ENCODE data around the gene LAMTOR2.
"Not testable (repeated sequence)": the region's sequence is repeated elsewhere in the genome, so short reads cannot be mapped to it uniquely, and the experiment has no call there.

The LAMTOR2 gene

GRCh38 chr1:156034991-156035390 lies 19.6 kb upstream of the LAMTOR2 start:
- H3K9me3 Mint-ChIP-seq, H3K27ac Mint-ChIP-seq, H3K27me3 Mint-ChIP-seq, H3K4me1 Mint-ChIP-seq, ATAC-seq, H3K4me3 Mint-ChIP-seq: not testable (repeated sequence)
- peaks cover 12% of the 10 kb centered on the region for H3K36me3 Mint-ChIP-seq

- no peaks in the 10 kb centered on the region for H3K27me3 Mint-ChIP-seq
- peaks cover 29% of the 10 kb centered on the region for H3K36me3 Mint-ChIP-seq
- H3K9me3 Mint-ChIP-seq = no peaks in the 10 kb centered on the region
- no peak for ATAC-seq
- no peak overlapping the region for H3K4me3 Mint-ChIP-seq
- H3K4me1 Mint-ChIP-seq = no peaks in the 10 kb centered on the region
- H3K27ac Mint-ChIP-seq = no peak overlapping the region
These were observed 11.8 kb upstream of the LAMTOR2 start for GRCh38 chr1:156042828-156043227.

DNA sequence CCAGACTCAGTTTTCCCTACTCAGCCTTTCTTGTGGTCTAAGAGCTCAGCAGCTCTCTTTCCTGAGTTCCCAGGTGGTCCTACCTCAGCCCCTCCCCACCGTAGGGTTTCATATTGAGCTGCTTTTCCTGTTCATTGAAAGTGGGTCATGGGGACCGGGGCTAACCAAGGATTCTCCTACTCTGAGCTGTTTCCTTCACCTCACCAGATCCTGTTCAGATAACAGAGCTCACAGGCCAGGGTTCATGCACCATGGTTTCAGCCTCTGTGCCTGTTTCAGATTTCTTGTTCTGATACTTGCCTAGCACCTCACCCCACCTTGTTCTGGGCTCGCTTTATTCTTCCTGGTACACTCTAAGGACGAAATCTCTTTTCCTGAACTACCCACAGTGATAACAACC lies 9.5 kb upstream of the LAMTOR2 start:
- Mint-ChIP-seq H3K27ac (no peak overlapping the region), H3K4me3 (no peak overlapping the region), H3K4me1 (no peaks in the 10 kb centered on the region), H3K36me3 (peaks cover 45% of the 10 kb centered on the region), H3K27me3 (no peaks in the 10 kb centered on the region), H3K9me3 (no peaks in the 10 kb centered on the region)
- ATAC-seq = no peak

DNA sequence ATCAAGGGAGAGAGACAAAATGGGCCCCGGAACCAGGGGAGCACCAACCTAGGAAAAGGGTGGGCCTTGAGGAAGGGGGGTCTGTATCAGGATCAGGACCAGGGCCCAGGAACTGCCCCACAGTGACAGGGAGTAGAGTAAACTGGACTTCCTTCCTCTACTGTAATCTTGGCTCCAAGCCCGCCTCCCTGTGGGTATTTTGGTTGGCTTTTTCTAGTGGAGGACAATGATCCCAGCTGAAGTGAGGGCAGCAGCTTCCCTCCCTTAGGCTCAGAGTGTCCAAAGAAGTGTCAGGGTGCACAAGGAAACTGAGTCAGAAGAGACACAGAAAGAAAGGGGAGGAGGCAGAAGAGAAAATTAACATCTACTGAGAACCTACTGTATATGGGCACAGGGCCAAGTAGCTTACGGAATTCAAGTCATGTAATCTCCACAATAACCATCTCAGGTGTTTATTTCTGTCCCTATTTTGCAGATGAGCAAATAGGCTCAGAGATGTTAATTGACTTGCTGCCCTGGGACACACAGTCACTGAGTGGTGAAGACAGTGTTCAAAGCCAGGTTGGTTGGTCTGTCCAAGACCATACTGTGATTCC lies 5.8 kb upstream of the LAMTOR2 start:
- ATAC-seq = no peak
- H3K27ac Mint-ChIP-seq = no peak overlapping the region
- H3K4me1 Mint-ChIP-seq = peaks cover 21% of the 10 kb centered on the region
- H3K27me3 Mint-ChIP-seq = no peaks in the 10 kb centered on the region
- no peak overlapping the region for H3K4me3 Mint-ChIP-seq
- H3K36me3 Mint-ChIP-seq = peaks cover 32% of the 10 kb centered on the region
- H3K9me3 Mint-ChIP-seq = no peaks in the 10 kb centered on the region

DNA sequence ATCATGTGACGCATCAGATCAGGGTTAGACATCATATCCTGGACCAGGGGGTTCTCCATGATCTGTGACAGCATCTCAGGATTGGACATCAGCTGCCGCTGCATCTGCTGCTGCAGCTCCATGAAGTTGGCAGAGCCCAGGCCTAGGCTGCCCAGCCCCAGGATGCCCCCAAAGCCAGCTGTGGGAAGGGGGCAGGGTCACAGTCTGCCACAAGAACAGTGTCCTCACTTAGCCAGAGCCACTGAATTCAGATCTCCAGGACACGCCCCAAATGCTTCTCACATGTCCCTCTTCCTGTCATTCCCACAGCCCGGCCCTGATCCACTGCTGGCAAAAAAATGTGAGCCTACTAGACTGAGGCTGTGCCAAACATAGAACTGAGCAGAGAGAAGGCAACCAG lies 4.2 kb upstream of the LAMTOR2 start:
- Mint-ChIP-seq H3K4me1 (peaks cover 25% of the 10 kb centered on the region), H3K9me3 (no peaks in the 10 kb centered on the region), H3K4me3 (no peak overlapping the region), H3K27me3 (no peaks in the 10 kb centered on the region), H3K36me3 (peaks cover 21% of the 10 kb centered on the region), H3K27ac (no peak overlapping the region)
- ATAC-seq = no peak

DNA sequence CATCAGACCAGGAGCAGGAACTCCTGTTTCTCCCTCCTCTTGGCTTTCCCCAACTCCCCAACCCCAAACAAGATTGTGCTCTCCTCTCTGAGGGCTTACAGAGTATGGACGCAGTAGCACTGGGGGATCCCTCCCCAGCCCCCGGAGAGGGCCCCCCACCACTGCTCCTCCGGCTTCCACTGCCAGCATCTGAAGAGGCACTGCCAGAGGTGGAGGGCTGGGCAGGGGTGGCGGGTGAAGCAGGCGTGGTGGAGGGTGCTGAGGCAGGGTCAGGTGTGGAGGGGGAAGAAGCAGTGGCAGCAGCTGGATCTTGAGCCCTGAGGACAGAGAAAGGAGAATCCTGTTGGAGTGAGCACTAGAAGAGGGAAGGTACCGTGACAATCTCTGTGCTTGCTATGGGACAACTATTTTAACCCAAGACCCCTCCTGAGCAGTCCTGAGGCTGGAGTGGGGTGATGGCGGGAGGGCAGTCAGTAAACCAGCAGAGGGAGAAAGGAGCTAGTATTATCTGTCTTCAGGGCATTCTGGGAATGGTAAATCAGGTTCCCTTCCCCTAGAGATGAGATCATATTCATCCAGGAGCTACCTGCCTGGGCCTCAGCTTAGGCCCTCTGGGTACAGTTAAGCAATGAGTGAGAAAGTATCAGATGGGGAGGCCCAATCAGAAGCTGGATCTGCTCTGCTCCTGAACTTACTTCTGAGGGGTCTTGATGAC lies 3.4 kb upstream of the LAMTOR2 start:
- peaks cover 33% of the 10 kb centered on the region for H3K4me1 Mint-ChIP-seq
- peaks cover 20% of the 10 kb centered on the region for H3K36me3 Mint-ChIP-seq
- no peak overlapping the region for H3K4me3 Mint-ChIP-seq
- no peaks in the 10 kb centered on the region for H3K9me3 Mint-ChIP-seq
- H3K27me3 Mint-ChIP-seq = no peaks in the 10 kb centered on the region
- H3K27ac Mint-ChIP-seq = no peak overlapping the region
- no peak for ATAC-seq

DNA sequence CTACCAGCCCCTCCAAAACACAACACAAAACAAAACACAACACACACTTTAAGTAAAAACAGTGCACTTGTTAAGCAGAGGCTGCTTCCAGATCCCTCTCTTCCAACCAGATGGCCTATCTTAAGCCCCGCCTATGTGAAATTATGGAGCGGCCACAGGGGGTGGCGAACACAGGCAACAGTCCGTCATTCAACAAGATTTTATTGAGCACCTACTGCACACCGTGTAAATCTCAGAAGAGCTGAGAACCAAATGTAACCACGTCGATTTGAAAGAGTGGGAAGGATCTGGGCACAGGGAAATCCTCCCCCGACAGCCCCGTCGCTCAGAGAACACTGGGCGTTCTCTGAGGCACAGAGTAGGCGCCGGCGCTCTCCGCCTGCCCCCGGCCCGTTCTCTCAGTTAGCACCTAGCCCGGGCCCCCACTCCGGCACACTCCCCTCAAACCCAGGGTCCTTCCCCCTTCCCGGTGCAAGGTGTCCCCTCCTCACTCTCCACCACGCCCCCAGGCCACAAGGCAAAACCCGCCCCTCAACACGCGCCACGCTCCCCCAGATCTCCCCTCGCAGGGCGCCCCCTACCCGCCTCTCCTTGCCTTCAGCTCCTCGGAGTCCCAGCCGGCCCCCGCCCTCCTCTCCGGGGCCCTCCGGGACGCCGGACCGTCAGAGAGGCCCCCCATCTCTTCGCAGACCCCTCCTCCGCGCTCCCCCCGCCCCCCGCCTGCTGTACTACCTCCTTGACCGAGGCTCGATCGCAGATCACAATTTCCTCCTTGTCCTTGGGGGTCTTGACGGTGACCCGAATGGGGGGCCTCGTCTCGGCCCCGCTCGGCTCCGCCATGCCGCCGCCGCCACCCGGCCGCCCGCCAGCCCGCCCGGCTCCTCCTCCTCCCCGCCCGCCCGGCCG lies 1.5 kb upstream of the LAMTOR2 start:
- peak; percentile 58 for ATAC-seq
- H3K4me3 Mint-ChIP-seq = peak overlapping the region; percentile 97
- H3K27ac Mint-ChIP-seq = peak overlapping the region; percentile 85
- H3K4me1 Mint-ChIP-seq = peaks cover 38% of the 10 kb centered on the region
- no peaks in the 10 kb centered on the region for H3K9me3 Mint-ChIP-seq
- H3K36me3 Mint-ChIP-seq = peaks cover 25% of the 10 kb centered on the region
- H3K27me3 Mint-ChIP-seq = no peaks in the 10 kb centered on the region

DNA sequence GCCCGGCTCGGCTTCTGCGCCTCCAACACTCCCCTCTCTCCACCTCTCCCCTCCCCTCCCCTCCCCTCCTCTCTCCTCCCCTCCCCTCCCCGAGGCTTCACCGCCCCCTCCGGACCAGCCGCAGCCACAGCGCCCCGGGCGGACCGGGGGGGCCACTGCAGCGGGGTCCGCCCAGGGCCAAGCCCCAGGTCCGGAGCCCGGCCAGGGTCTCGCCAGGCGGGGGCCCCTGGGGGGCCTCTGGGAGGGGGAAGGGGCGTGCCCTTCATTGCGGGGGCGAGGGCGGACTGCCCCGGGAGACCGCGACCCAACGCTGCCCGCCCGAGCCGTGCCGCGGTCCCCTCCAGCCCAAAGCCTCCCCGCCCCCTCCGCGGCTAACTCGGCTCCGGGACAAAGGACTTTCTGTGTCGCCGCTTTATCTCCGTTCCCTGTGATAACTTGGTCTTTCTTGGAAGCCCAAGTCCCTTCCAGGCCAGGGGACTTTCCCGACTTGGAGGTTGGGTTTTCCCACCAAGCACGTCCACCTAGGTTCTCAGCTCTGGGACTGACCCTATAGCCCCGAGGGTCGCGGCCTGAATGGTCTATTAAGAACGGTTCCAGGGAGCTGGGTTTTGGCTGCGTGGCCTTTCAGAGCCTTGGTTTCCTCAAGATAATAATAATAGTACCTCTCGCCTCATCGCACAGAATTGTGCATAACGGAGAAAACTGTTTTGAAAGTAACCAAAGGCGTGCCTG lies 648 bp upstream of the LAMTOR2 start, which contains the start of gene UBQLN4:
Gene UBQLN4 (minus strand): TSS at position 31 of the 732 bp plus-strand sequence. CDS start 97 bp downstream, outside the sequence.
- Mint-ChIP-seq H3K27me3 (no peaks in the 10 kb centered on the region), H3K4me1 (peaks cover 38% of the 10 kb centered on the region), H3K36me3 (peaks cover 25% of the 10 kb centered on the region), H3K4me3 (peak within 1 kb of the TSS; percentile 97), H3K27ac (peak within 1 kb of the TSS; percentile 85), H3K9me3 (no peaks in the 10 kb centered on the region)
- peak; percentile 86 for ATAC-seq

GRCh38 chr1:156055281-156056048 lies 883 bp downstream of the LAMTOR2 start:
- Mint-ChIP-seq H3K27ac (peak overlapping the region; percentile 85), H3K27me3 (no peaks in the 10 kb centered on the region), H3K9me3 (no peaks in the 10 kb centered on the region), H3K36me3 (peaks cover 11% of the 10 kb centered on the region), H3K4me3 (peak overlapping the region; percentile 97), H3K4me1 (peaks cover 38% of the 10 kb centered on the region)
- ATAC-seq = no peak

DNA sequence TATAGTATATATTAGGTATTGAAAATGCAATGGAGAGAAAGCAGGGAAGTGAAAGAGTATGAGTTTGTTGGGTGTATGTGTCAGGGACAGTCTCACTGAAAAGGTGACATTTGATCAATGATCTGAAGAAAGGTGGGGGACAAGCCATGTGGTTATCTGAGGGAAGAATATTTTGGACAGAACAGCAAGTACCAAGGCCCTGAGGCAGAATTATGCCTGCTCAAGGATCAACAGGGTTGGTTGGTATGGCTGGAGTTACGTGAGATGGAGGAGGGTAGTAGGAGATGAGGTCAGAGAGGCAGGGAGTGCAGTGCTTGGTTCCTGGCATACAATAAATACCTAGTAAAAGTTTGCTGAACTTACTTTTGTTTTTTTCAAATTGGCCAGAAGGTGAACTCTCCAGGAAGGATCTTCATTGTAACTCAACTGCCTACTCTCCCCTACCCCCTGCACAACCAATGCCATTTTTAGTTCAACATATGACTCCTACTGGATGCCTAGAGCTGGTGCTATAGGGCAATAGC lies 1.8 kb downstream of the LAMTOR2 start:
- peaks cover 11% of the 10 kb centered on the region for H3K36me3 Mint-ChIP-seq
- H3K4me1 Mint-ChIP-seq = peaks cover 32% of the 10 kb centered on the region
- no peaks in the 10 kb centered on the region for H3K27me3 Mint-ChIP-seq
- ATAC-seq = no peak
- peak overlapping the region; percentile 85 for H3K27ac Mint-ChIP-seq
- no peak overlapping the region for H3K4me3 Mint-ChIP-seq
- no peaks in the 10 kb centered on the region for H3K9me3 Mint-ChIP-seq

GRCh38 chr1:156060937-156061636 lies 6.5 kb downstream of the LAMTOR2 start, which contains the start of gene RAB25:
Gene RAB25, plus strand, starts transcription at chr1:156061160. Its CDS starts 241 bp downstream, at chr1:156061401.
- H3K27me3 Mint-ChIP-seq = no peaks in the 10 kb centered on the region
- no peak for ATAC-seq
- H3K27ac Mint-ChIP-seq = no peak within 1 kb of the TSS
- H3K4me3 Mint-ChIP-seq = no peak within 1 kb of the TSS
- peaks cover 8% of the 10 kb centered on the region for H3K4me1 Mint-ChIP-seq
- no peaks in the 10 kb centered on the region for H3K9me3 Mint-ChIP-seq
- peaks cover 11% of the 10 kb centered on the region for H3K36me3 Mint-ChIP-seq

DNA sequence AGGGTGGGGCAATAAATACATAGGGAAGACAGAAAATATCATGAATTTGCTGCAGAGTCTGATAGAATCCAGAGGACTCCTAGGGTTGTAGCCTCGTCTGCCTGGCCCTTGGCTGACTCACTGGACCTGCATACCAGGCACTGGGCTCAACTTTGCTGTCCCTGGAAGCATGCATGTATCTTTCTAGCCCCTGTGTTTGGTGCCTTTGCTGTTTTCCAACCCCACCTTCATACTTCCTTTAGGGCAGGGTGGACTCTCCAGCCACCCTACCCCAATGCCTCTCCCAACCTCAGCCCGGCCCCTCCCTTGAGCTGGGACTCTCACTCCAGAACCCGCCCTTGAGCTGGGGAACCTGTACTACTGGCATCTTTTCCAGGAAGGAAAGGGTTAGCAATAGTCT lies 7.6 kb downstream of the LAMTOR2 start:
- no peak overlapping the region for H3K27ac Mint-ChIP-seq

DNA sequence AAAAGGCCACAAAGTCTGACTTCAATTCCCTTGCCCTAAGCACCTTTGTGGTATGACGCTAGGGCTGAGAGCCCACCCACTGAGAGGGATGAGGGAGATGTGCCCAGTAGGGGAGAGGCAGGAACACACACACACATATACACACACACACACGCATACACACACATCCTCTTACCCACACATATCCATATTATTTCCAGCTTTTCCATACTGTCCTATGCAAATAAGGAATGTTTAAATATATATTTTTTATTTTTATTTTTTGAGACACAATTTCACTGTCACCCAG lies 9.4 kb downstream of the LAMTOR2 start:
- ATAC-seq = no peak
- Mint-ChIP-seq H3K27ac (no peak overlapping the region), H3K4me1 (peaks cover 8% of the 10 kb centered on the region), H3K36me3 (no peaks in the 10 kb centered on the region), H3K27me3 (no peaks in the 10 kb centered on the region), H3K4me3 (no peak overlapping the region), H3K9me3 (no peaks in the 10 kb centered on the region)

More for the DNA sequence above, 7.6 kb downstream of the LAMTOR2 start:
- ATAC-seq = no peak
- H3K9me3 Mint-ChIP-seq = no peaks in the 10 kb centered on the region
- peaks cover 6% of the 10 kb centered on the region for H3K36me3 Mint-ChIP-seq
- H3K4me1 Mint-ChIP-seq = peaks cover 8% of the 10 kb centered on the region
- H3K4me3 Mint-ChIP-seq = no peak overlapping the region
- H3K27me3 Mint-ChIP-seq = no peaks in the 10 kb centered on the region

GRCh38 chr1:156064615-156065014 lies 10.0 kb downstream of the LAMTOR2 start:
- Mint-ChIP-seq H3K36me3 (no peaks in the 10 kb centered on the region), H3K27me3 (no peaks in the 10 kb centered on the region), H3K4me3 (no peak overlapping the region), H3K9me3 (no peaks in the 10 kb centered on the region), H3K4me1 (peaks cover 8% of the 10 kb centered on the region), H3K27ac (no peak overlapping the region)
- no peak for ATAC-seq

Data from stimulated activated memory B cell treated with anti-CD40 and anti-IgM and Interleukin-4, amounts not matched to agents 10 μg/mL and 1 μg/mL and 100 μg/mL, for 72 hours (primary cell).